OCI-LY1 (cell line): ENCODE results near the gene MTFR2.

Experiments
- H2AFZ ChIP-seq: fragments of 200-600 bp; sonication (generic), shearing (Covaris generic); 2 replicates; pipeline ENCODE4 v1.6.0; 2014; ENCODE audit warnings: antibody characterized with exemption, mild to moderate bottlenecking, low read length
- H3F3A ChIP-seq: fragments of 200-600 bp; sonication (generic), shearing (Covaris generic); 2 replicates; pipeline ENCODE4 v1.6.0; 2014; ENCODE audit warnings: mild to moderate bottlenecking, antibody characterized with exemption, low read length, moderate library complexity; ENCODE audit not compliant: insufficient read depth
- H3K27ac ChIP-seq: fragments of 200-600 bp; sonication (generic); 2 replicates; pipeline ENCODE4 v1.5.1; 2014; ENCODE audit warnings: low read length, mixed run types, mild to moderate bottlenecking, low read depth; ENCODE audit not compliant: poor library complexity, severe bottlenecking
- H3K27me3 ChIP-seq: fragments of 200-600 bp; sonication (generic); 2 replicates; pipeline ENCODE4 v1.6.0; 2014; ENCODE audit warnings: antibody characterized with exemption, mild to moderate bottlenecking, low read length, moderate library complexity; ENCODE audit not compliant: insufficient read depth
- H3K36me3 ChIP-seq: fragments of 200-600 bp; sonication (generic); 2 replicates; pipeline ENCODE4 v1.6.1; 2014; ENCODE audit warnings: mild to moderate bottlenecking, antibody characterized with exemption, low read length, moderate library complexity, mixed read lengths; ENCODE audit not compliant: insufficient read depth
- H3K4me1 ChIP-seq: fragments of 200-600 bp; sonication (generic); 2 replicates; pipeline ENCODE4 v1.5.1; 2014; ENCODE audit warnings: mild to moderate bottlenecking, low read length, moderate library complexity; ENCODE audit not compliant: insufficient read depth, severe bottlenecking
- H3K4me2 ChIP-seq: fragments of 200-600 bp; sonication (generic), shearing (Covaris generic); 2 replicates; pipeline ENCODE4 v1.6.1; 2014; ENCODE audit warnings: low read length
- H3K4me3 ChIP-seq: fragments of 200-600 bp; sonication (generic); 2 replicates; pipeline ENCODE4 v1.5.1; 2014; ENCODE audit warnings: low read length, low read depth, mild to moderate bottlenecking, mixed read lengths; ENCODE audit not compliant: poor library complexity, severe bottlenecking
- H3K79me2 ChIP-seq: fragments of 200-600 bp; shearing (Covaris generic); 2 replicates; pipeline ENCODE4 v1.6.1; 2016; ENCODE audit warnings: mixed run types, low read length, mixed read lengths; ENCODE audit not compliant: insufficient read depth
- H3K9ac ChIP-seq: fragments of 200-600 bp; sonication (generic), shearing (Covaris generic); 2 replicates; pipeline ENCODE4 v1.6.1; 2014; ENCODE audit warnings: mild to moderate bottlenecking, low read length, mixed read lengths
- H3K9me2 ChIP-seq: fragments of 200-600 bp; sonication (generic), shearing (Covaris generic); 2 replicates; pipeline ENCODE4 v1.6.1; 2014; ENCODE audit warnings: low read depth, mild to moderate bottlenecking, low read length, mixed read lengths
- H3K9me3 ChIP-seq: fragments of 200-600 bp; shearing (Covaris generic); 2 replicates; pipeline ENCODE4 v1.6.1; 2014; ENCODE audit warnings: low read length, mixed read lengths
- H4K20me1 ChIP-seq: fragments of 200-600 bp; sonication (generic), shearing (Covaris generic); 2 replicates; pipeline ENCODE4 v1.6.0; 2016; ENCODE audit warnings: mild to moderate bottlenecking, low read length; ENCODE audit not compliant: insufficient read depth
- CTCF ChIP-seq: fragments of 200-600 bp; sonication (generic), shearing (Covaris generic); IDR thresholded peaks from 2 replicates; pipeline ENCODE4 v1.5.1; 2017; ENCODE audit warnings: mild to moderate bottlenecking, antibody characterized with exemption, low read length, moderate library complexity, mixed read lengths
- EZH2 ChIP-seq: fragments of 200-600 bp; sonication (generic), shearing (Covaris generic); IDR thresholded peaks from 2 replicates; pipeline ENCODE4 v1.8.0; 2017; ENCODE audit warnings: borderline replicate concordance, mixed run types, mild to moderate bottlenecking, antibody characterized with exemption, low read length, moderate library complexity, mixed read lengths

The MTFR2 gene

GRCh38 chr6:136254851-136255466, 4.8 kb upstream of the MTFR2 start:
- H3K36me3 ChIP-seq, result peaks cover 33% of the 10 kb centered on the region
- H3K79me2 ChIP-seq, result no peaks in the 10 kb centered on the region
- H3K9me3 ChIP-seq, result no peaks in the 10 kb centered on the region
- no peak overlapping the region for H3K9ac ChIP-seq
- H3K4me2 ChIP-seq, result no peak overlapping the region
- no peak overlapping the region for H3K27ac ChIP-seq
- no peak overlapping the region for H2AFZ ChIP-seq
- no peaks in the 10 kb centered on the region for H3K27me3 ChIP-seq
- H3K4me3 ChIP-seq, result no peak overlapping the region
- no peaks in the 10 kb centered on the region for H3K9me2 ChIP-seq
- peaks cover 11% of the 10 kb centered on the region for H3K4me1 ChIP-seq
- TF ChIP-seq CTCF (no peak), EZH2 (no peak)
- no peaks in the 10 kb centered on the region; the same call in 1 of the 2 replicates for H4K20me1 ChIP-seq
- H3F3A ChIP-seq, result peaks cover 21% of the 10 kb centered on the region; the same call in 1 of the 2 replicates

- no peaks in the 10 kb centered on the region for H3K9me2 ChIP-seq
- no peak overlapping the region for H3K4me3 ChIP-seq
- H3K36me3 ChIP-seq, result peaks cover 24% of the 10 kb centered on the region
- no peak overlapping the region for H3K9ac ChIP-seq
- H3K27me3 ChIP-seq, result no peaks in the 10 kb centered on the region
- H2AFZ ChIP-seq, result no peak overlapping the region
- TF ChIP-seq EZH2 (no peak), CTCF (no peak)
- H4K20me1 ChIP-seq, result no peaks in the 10 kb centered on the region; the same call in 1 of the 2 replicates
- H3K4me1 ChIP-seq, result peaks cover 19% of the 10 kb centered on the region
- peaks cover 2% of the 10 kb centered on the region for H3K9me3 ChIP-seq
- H3F3A ChIP-seq, result peaks cover 21% of the 10 kb centered on the region; the same call in 1 of the 2 replicates
- no peak overlapping the region for H3K4me2 ChIP-seq
- no peaks in the 10 kb centered on the region; the same call in 1 of the 2 replicates for H3K79me2 ChIP-seq
- H3K27ac ChIP-seq, result no peak overlapping the region
Measured at GRCh38 chr6:136253734-136254133, 3.6 kb upstream of the MTFR2 start.

DNA sequence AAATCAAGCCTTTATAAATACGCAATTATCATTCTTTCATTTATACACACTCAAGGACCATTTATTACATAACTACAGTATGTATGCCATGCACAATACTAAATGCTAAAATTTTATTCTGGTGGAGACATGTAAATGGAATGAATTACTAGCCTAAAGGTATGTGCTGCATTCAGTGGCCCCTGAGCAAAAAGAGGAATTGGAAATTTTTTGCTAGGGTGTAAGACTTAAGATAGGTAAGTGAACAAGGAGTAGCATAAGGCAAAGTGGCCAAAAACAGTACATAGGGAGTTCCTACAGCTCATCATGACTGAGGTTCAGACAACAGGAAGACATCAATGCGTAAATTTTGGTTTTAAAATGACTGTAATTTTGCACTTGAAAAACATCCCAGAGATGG, 2.3 kb upstream of the MTFR2 start:
- peaks cover 21% of the 10 kb centered on the region; the same call in 1 of the 2 replicates for H3F3A ChIP-seq
- H4K20me1 ChIP-seq, result no peaks in the 10 kb centered on the region; the same call in 1 of the 2 replicates
- H3K79me2 ChIP-seq, result no peaks in the 10 kb centered on the region; the same call in 1 of the 2 replicates
- no peak overlapping the region for H3K4me3 ChIP-seq
- no peak overlapping the region for H3K9ac ChIP-seq
- H3K4me2 ChIP-seq, result no peak overlapping the region
- H3K4me1 ChIP-seq, result peaks cover 20% of the 10 kb centered on the region
- peaks cover 8% of the 10 kb centered on the region for H3K9me3 ChIP-seq
- no peaks in the 10 kb centered on the region for H3K9me2 ChIP-seq
- no peak overlapping the region for H2AFZ ChIP-seq
- H3K27me3 ChIP-seq, result no peaks in the 10 kb centered on the region
- peaks cover 24% of the 10 kb centered on the region for H3K36me3 ChIP-seq
- TF ChIP-seq EZH2 (no peak), CTCF (no peak)
- H3K27ac ChIP-seq, result no peak overlapping the region
